HepG2 (cell line): ENCODE data around the gene SLC12A5. TPM values are rescaled to one million over a fixed set of nuclear protein-coding genes. Genes with fewer than 3 reads are reported as not detected.

Experiments
- ARID3A ChIP-seq: IDR thresholded peaks from 2 replicates; pipeline ENCODE4 v1.6.1; 2012; ENCODE audit warnings: low read depth, low read length, improper control_type of control experiment
- CEBPG ChIP-seq: IDR thresholded peaks from 2 replicates; pipeline ENCODE4 v1.6.1; 2016
- CREB1 ChIP-seq, 2 experiments: fragments of 450-650 bp in 1 of 2; IDR thresholded peaks; 2 replicates each; pipeline ENCODE4 v1.6.1; 2016 to 2017; ENCODE audit warnings: control low read depth in 1 of 2, mild to moderate bottlenecking in 1 of 2, missing compliant biosample characterization in 1 of 2, missing genetic modification characterization in 1 of 2
- FOXP1 ChIP-seq, 2 experiments: fragments of 450-650 bp in 1 of 2; IDR thresholded peaks; 2 replicates each; pipeline ENCODE4 v1.6.1; 2017 to 2018; ENCODE audit warnings: antibody characterized with exemption in 1 of 2
- HNRNPUL1 ChIP-seq: fragments of 200-400 bp; formaldehyde crosslinking; IDR thresholded peaks from 2 replicates; pipeline ENCODE4 v1.6.1; 2017; ENCODE audit warnings: low read depth, mild to moderate bottlenecking, low read length, moderate library complexity
- JUN ChIP-seq: sonication (generic); formaldehyde crosslinking; IDR thresholded peaks from 2 replicates; pipeline ENCODE4 v1.4.0; 2020; ENCODE audit warnings: mild to moderate bottlenecking, missing genetic modification reagents
- PATZ1 ChIP-seq: sonication (generic); formaldehyde crosslinking; IDR thresholded peaks from 2 replicates; pipeline ENCODE4 v1.4.0; 2020; ENCODE audit warnings: missing genetic modification reagents
- POLR2A ChIP-seq, 2 experiments: IDR thresholded peaks; 2 replicates each; pipeline ENCODE4 v1.6.1; 2011; ENCODE audit warnings: low read depth in 2 of 2, low read length in 2 of 2, mild to moderate bottlenecking in 1 of 2, moderate library complexity in 1 of 2; ENCODE audit not compliant: insufficient read depth in 1 of 2
- SOX13 ChIP-seq, 3 experiments: fragments of 450-650 bp in 1 of 3; sonication (generic) in 1 of 3; formaldehyde crosslinking in 1 of 3; IDR thresholded peaks in 2 of 3; conservative IDR thresholded peaks in 1 of 3; 2 replicates each; pipeline versions ENCODE4 v1.5.0 to v1.6.1; 2016 to 2020; ENCODE audit warnings: antibody characterized with exemption in 1 of 3, mild to moderate bottlenecking in 1 of 3, missing compliant biosample characterization in 1 of 3, missing genetic modification reagents in 1 of 3, moderate library complexity in 1 of 3
- TBX3 ChIP-seq: fragments of 450-650 bp; IDR thresholded peaks from 2 replicates; pipeline ENCODE4 v1.6.1; 2017; ENCODE audit warnings: antibody characterized with exemption, mild to moderate bottlenecking, inconsistent platforms, borderline replicate concordance
- WIZ ChIP-seq: sonication (generic); formaldehyde crosslinking; IDR thresholded peaks from 2 replicates; pipeline ENCODE4 v1.5.1; 2020; ENCODE audit warnings: mild to moderate bottlenecking, missing genetic modification reagents
- ZNF251 ChIP-seq: sonication (generic); formaldehyde crosslinking; IDR thresholded peaks from 2 replicates; pipeline ENCODE4 v1.9.0; 2021; ENCODE audit warnings: mild to moderate bottlenecking, missing genetic modification reagents
- ZNF280B ChIP-seq: sonication (generic); formaldehyde crosslinking; IDR thresholded peaks from 2 replicates; pipeline ENCODE4 v1.5.0; 2020; ENCODE audit warnings: missing genetic modification reagents, mild to moderate bottlenecking, borderline replicate concordance
- ZNF607 ChIP-seq: sonication (generic); formaldehyde crosslinking; IDR thresholded peaks from 2 replicates; pipeline ENCODE4 v1.5.1; 2020; ENCODE audit warnings: missing genetic modification reagents, mild to moderate bottlenecking, borderline replicate concordance
- polyA plus RNA-seq, 8 experiments: library from polyadenylated mRNA; depleted of rRNA in 3 of 8; stranded (reverse) in 7 of 8; unstranded in 1 of 8; fragments of >200 nt; fragmentation: Illumina TruSeq in 4 of 8; extraction: Trizol in 4 of 8; gene quantifications; 2 replicates each; pipeline versions ENCODE4 v1.2.1 to v1.2.3, GENCODE V29; 2011 to 2016; ENCODE audit warnings: low read depth in 4 of 8, missing spikeins in 1 of 8, mixed read lengths in 1 of 8; ENCODE audit not compliant: insufficient read depth in 1 of 8
- total RNA-seq, 5 experiments: library from RNA; depleted of rRNA; stranded (reverse); fragments of >200 nt; fragmentation: Illumina TruSeq; extraction: Trizol; gene quantifications; 2 replicates each; pipeline ENCODE4 v1.2.3, GENCODE V29; 2016; ENCODE audit warnings: low read depth in 1 of 5
- TF ChIP-seq, protein P1 (sequence below): sonication (generic); formaldehyde crosslinking; IDR thresholded peaks from 2 replicates; pipeline ENCODE4 v1.8.0; 2022; ENCODE audit warnings: mild to moderate bottlenecking, missing genetic modification reagents, moderate library complexity
- TF ChIP-seq, protein P2 (sequence below): sonication (generic); formaldehyde crosslinking; IDR thresholded peaks from 2 replicates; pipeline ENCODE4 v1.5.1; 2020; ENCODE audit warnings: missing genetic modification reagents, mild to moderate bottlenecking, borderline replicate concordance
- TF ChIP-seq, protein P3 (sequence below): sonication (generic); formaldehyde crosslinking; IDR thresholded peaks from 2 replicates; pipeline ENCODE4 v1.4.0; 2020; ENCODE audit warnings: missing genetic modification reagents; ENCODE audit errors: not compliant biosample characterization
- TF ChIP-seq, protein P4 (sequence below): sonication (generic); formaldehyde crosslinking; IDR thresholded peaks from 2 replicates; pipeline ENCODE4 v1.8.0; 2022; ENCODE audit warnings: mild to moderate bottlenecking, missing genetic modification reagents, borderline replicate concordance

The SLC12A5 gene
- total and polyA plus RNA-seq, 2 of the 13 experiments (the other 11 are each of a cell fraction or from before 2014, with no cell fraction given), result 4.3 to 5.4 TPM

DNA sequence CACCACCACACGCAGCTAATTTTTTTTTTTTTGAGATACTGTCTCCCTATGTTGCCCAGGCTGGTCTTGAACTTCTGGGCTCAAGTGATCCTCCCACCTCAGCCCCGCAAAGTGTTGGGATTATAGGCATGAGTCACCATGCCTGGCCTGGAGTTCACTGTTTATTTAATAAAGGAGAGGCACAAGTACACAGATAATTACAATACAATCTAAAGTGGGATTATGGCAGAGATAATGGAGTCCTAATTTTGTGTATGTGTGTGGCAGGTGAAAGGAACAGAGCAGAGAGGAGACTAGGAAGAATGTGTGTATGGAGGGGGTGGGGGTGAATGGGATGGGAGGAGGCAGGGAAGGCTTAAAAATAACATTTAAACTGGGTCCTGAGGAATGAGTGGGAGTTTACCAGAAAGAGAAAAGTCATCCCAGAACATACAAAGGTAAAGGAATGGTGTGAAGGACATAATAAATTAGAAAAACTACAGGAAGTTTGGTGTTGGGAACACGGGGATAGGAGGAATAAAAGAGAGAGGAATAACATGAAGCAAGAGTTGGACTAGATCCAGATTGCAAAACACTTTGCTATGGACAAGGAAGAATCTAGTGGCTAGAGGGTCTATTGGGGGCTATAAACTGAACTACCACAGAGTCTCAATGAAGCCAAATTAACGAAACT is 56.3 kb downstream of the SLC12A5 start (continued):
- TF ChIP-seq ZNF280B (CRISPR knock-in tag) (no peak), ZNF251 (CRISPR knock-in tag) (no peak), ZNF607 (CRISPR knock-in tag) (no peak), TBX3 (peak; percentile 60; the same call in 1 of the 2 replicates), SOX13 (IDR thresholded peaks at IDR 0.05) (no peak), SOX13 (CRISPR knock-in tag; conservative IDR thresholded peaks at IDR 0.05 in 1 of 2, IDR thresholded peaks at IDR 0.05 in 1 of 2) (0 out of 4 replicates have a peak, but pooled peaks of 1 of the 2 experiments have one; percentile 53), ARID3A (0 out of 2 replicates have a peak, but pooled peaks have one; percentile 65), HNRNPUL1 (no peak), POLR2A (IDR thresholded peaks at IDR 0.05; ENCODE audit: insufficient read depth in 1 of 2, low read depth in 2 of 2, low read length in 2 of 2) (0 out of 4 replicates have a peak, but pooled peaks of 1 of the 2 experiments have one; percentile 12), FOXP1 (IDR thresholded peaks at IDR 0.05) (no peak), FOXP1 (CRISPR knock-in tag; IDR thresholded peaks at IDR 0.05) (peak; percentile 55), WIZ (no peak), PATZ1 (CRISPR knock-in tag) (peak; percentile 33; the same call in 1 of the 2 replicates), JUN (CRISPR knock-in tag) (peak; percentile 50; the same call in 1 of the 2 replicates), CEBPG (peak; percentile 83), CREB1 (IDR thresholded peaks at IDR 0.05) (no peak), CREB1 (CRISPR knock-in tag; IDR thresholded peaks at IDR 0.05) (peak; percentile 8; the same call in 1 of the 2 replicates)
- TF ChIP-seq, protein P1, sequence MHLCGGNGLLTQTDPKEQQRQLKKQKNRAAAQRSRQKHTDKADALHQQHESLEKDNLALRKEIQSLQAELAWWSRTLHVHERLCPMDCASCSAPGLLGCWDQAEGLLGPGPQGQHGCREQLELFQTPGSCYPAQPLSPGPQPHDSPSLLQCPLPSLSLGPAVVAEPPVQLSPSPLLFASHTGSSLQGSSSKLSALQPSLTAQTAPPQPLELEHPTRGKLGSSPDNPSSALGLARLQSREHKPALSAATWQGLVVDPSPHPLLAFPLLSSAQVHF (CRISPR knock-in tag), result 0 out of 2 replicates have a peak, but pooled peaks have one; percentile 21
- TF ChIP-seq, protein P2, sequence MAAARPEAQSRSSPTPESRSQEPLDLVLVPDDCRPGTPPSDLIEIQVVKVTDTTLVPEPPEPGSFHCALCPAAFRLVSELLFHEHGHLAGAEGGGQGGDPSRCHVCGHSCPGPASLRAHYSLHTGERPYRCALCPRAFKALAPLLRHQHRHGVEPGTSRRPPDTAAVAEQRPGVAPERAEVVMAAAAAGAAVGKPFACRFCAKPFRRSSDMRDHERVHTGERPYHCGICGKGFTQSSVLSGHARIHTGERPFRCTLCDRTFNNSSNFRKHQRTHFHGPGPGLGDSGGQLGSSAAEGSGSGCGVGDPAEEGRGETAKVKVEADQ (CRISPR knock-in tag), result no peak
- TF ChIP-seq, protein P3, sequence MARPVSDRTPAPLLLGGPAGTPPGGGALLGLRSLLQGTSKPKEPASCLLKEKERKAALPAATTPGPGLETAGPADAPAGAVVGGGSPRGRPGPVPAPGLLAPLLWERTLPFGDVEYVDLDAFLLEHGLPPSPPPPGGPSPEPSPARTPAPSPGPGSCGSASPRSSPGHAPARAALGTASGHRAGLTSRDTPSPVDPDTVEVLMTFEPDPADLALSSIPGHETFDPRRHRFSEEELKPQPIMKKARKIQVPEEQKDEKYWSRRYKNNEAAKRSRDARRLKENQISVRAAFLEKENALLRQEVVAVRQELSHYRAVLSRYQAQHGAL (CRISPR knock-in tag), result no peak
- TF ChIP-seq, protein P4, sequence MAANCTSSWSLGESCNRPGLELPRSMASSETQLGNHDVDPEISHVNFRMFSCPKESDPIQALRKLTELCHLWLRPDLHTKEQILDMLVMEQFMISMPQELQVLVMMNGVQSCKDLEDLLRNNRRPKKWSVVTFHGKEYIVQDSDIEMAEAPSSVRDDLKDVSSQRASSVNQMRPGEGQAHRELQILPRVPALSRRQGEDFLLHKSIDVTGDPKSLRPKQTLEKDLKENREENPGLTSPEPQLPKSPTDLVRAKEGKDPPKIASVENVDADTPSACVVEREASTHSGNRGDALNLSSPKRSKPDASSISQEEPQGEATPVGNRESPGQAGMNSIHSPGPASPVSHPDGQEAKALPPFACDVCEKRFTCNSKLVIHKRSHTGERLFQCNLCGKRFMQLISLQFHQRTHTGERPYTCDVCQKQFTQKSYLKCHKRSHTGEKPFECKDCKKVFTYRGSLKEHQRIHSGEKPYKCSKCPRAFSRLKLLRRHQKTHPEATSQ (CRISPR knock-in tag), result no peak
